Measurements from ENCODE around the gene DHX38.
"Not testable (repeated sequence)": the region's sequence is repeated elsewhere in the genome, so short reads cannot be mapped to it uniquely, and the experiment has no call there.

Gene DHX38

GRCh38 chr16:72093448-72094265, at the start of gene DHX38, which contains the start of gene TXNL4B:
TSS of gene DHX38 (plus strand) at chr16:72093847. CDS start at chr16:72096158, 2,311 bp downstream.
TSS of gene TXNL4B (minus strand) at chr16:72093620. CDS start at chr16:72090749, 2,871 bp downstream.
- DNase-seq (ENCODE audit: low read depth in 2 of 2): peak; percentile 74 to 80

DNA sequence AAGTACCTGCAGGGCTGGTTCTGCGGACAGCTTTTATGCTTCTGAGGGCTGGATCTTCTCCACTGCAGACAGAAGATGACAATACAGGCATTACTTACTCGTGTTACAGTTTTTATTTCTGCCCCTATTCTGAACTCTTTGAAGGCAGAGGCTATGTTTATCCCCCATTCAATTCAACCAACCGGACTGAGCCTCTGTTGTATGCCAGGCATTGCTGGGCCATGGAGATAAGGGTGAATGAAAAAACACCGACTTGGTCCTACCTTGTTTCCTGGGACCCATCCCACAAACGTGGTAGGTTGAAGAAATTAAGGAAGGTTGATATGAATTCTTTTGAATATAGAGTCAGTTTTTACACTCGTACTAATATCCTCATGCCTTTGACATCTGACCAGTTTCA, 49.4 kb upstream of the DHX38 start:
- DNase-seq (ENCODE audit: low read depth in 2 of 2): no peak

DNA sequence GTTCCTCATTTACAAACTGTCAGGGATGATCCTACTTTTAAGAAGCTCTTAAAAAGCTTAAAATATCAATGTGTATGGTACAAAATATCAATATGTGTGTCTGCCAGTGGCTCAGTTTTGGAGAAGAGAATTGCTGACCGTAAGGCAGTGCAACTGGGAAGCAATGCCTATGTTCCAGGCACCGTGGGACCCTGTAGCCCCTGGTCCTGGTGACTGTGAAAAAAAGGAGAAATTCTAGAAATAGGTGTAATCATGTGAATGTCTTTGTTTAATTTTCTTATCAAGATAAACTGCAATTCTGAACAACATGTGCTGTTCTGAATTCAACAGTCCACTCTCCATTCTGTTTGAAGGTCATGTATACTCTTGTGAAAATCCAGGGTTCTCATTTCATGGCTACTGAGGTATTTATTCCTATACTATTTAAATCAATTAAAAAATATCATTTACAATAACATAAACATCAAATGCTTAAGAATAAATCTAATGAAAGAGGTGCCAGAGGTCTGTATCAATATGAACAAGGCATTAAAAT, 48.8 kb upstream of the DHX38 start:
- no peak for DNase-seq (ENCODE audit: low read depth in 2 of 2)

GRCh38 chr16:72049110-72049509, 44.5 kb upstream of the DHX38 start:
- DNase-seq (ENCODE audit: low read depth in 2 of 2): no peak

DNA sequence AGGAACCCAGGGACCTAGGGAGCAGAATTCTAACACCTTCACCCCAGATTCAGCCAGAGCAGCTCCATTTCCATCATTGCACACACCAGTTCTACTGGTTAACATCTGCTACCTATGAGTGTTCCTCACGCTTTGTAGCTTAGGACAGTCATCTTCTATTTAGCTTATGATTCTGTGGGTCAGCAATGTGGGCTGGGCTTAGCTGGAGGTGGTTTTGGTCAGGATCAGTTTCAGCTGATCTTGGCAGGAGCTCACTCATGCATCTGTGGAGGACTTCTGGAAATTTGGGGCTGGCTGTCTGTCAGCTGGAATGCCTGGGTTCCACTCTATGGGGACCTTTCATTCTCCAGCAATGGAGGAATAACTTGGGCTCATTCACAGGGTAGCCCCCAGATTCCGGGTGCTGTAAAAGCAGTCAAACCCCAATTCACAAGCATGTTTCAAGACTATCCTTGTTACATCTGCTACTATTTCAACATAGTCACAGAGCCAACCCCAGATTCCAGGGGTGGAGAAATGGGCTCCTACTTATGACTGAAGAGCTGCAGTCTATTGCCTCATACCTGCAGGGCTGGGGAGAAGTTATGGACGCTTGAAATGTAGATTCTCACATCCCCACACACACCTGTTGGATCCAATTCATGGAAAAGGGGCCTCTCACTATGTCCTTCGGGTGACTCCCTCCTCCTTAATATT, 42.7 kb upstream of the DHX38 start:
- no peak for DNase-seq (ENCODE audit: low read depth in 2 of 2)

- no peak for DNase-seq (ENCODE audit: low read depth in 2 of 2)
Measured at GRCh38 chr16:72051818-72052217, 41.8 kb upstream of the DHX38 start.

DNA sequence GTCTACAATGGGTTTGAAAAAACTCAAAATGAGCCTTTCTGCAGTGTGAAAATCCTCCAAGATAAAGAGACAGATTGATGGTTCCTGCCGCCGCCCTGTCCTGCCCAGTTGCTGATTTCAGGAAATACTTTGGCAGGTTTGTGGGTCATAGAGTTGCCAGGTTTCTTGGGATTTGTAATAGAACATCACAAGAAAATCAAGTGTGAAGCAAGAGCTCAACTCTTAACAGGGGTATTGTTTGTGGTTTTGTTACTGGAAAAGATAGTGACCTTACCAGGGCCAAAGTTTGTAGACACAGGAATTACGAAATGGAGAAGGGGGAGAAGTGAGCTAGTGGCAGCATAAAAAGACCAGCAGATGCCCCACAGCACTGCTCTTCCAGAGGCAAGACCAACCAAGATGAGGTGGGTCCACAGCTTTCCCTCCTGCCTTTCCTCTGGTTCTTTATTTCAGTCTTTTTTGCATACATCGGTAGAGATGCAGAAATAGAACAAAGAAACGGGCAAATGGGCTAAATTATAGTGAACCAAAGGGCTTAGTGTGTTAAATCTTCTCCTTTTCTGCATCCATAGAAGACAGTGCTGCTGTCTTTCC, 39.3 kb upstream of the DHX38 start, which contains the start of gene HP:
HP (plus strand) TSS at position 252 of the 594 bp plus-strand sequence; CDS start at position 400, 148 bp downstream.
- not testable (repeated sequence) for DNase-seq (ENCODE audit: low read depth in 2 of 2)

- no peak for DNase-seq (ENCODE audit: low read depth in 2 of 2)
Measured at GRCh38 chr16:72055911-72056310, 37.7 kb upstream of the DHX38 start.

DNA sequence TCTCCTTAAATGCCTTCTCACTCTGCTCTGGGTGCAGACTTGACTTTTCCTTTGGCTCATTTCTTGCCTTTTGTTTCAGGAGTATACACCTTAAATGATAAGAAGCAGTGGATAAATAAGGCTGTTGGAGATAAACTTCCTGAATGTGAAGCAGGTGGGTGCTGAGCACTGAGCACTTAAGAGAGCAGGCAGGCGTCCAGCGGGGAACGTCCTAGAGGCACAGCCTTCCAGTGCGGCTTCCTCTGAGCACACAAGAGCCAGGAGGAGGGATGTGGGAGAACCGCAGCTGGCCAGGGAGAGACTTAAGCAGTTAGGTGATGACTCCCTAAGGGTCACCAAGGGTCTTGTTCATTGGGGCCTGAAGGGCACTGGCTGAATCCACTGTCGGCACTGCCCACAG, 36.3 kb upstream of the DHX38 start:
- DNase-seq (ENCODE audit: low read depth in 2 of 2): not testable (repeated sequence)

DNA sequence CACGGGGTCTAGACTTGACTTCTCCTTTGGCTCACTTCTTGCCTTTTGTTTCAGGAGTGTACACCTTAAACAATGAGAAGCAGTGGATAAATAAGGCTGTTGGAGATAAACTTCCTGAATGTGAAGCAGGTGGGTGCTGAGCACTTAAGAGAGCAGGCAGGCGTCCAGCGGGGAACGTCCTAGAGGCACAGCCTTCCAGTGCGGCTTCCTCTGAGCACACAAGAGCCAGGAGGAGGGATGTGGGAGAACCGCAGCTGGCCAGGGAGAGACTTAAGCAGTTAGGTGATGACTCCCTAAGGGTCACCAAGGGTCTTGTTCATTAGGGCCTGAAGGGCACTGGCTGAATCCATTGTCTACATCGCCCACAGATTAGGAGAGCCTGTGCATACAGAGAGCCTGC, 34.6 kb upstream of the DHX38 start:
- DNase-seq (ENCODE audit: low read depth in 2 of 2): not testable (repeated sequence)

- no peak for DNase-seq (ENCODE audit: low read depth in 2 of 2)
Measured at GRCh38 chr16:72060405-72060804, 33.2 kb upstream of the DHX38 start.

GRCh38 chr16:72061564-72061963, 32.1 kb upstream of the DHX38 start:
- no peak for DNase-seq (ENCODE audit: low read depth in 2 of 2)

DNA sequence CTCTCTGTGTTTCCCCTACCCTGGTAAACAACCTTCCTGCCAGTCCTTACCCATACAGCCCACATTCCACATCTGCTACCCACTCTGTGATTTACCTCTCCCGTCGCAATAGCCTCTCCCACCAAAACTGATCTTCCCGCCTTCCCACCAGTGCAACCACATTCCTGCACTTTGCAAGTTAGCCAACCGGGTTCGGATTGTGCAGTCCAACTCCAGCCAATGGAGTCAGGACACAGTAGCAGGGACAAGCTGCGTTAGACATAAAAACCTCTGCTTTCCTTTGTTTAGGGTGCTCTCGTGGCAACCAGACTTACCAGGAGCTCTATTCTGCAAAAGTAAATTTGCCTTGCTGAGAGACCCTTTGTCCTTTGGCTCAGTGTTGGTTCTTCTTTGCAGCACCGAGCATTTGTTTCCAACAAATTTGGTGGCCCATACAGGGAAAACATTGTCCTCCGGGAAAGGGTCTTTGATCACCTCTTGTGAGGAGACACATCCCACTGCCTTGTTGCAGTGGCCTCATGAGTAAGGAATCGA, 29.2 kb upstream of the DHX38 start:
- no peak for DNase-seq (ENCODE audit: low read depth in 2 of 2)

DNA sequence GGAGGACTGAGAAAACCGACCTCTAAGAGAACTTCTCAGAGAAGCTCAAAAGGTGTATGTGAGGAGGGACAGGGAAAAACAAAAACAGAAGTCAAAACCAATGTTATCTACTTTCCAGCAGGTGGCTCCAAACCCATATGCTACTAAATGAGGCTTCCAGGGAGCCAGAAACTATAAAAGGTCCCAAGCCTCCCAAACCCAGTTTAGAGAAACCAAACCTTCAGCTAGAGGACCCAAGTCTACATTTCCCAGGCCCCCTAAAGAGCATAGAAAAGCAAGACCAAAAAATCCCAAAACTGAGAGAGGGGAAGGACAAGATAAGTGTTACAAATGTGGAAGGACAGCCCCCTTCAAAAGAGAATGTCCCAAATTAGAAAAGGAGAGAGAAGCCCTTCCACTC, 26.9 kb upstream of the DHX38 start:
- no peak for DNase-seq (ENCODE audit: low read depth in 2 of 2)

DNA sequence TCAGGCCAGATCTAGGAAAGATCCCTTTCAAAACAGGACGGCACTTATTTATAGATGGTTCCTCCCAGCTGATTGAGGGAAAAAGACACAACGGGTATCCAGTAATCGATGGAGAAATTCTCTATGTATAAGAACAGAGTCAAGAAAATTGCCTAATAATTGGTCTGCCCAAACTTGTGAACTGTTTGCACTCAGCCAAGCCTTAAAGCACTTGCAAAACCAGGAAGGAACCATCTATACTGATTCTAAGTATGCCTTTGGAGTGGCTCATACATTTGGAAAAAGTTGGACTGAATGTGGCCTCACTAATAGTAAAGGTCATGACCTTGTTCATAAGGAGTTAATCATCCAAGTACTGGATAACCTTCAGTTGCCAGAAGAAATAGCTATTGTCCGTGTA, 24.7 kb upstream of the DHX38 start:
- DNase-seq (ENCODE audit: low read depth in 2 of 2): no peak

- no peak for DNase-seq (ENCODE audit: low read depth in 2 of 2)
Measured at GRCh38 chr16:72072514-72073342, 20.9 kb upstream of the DHX38 start.

DNA sequence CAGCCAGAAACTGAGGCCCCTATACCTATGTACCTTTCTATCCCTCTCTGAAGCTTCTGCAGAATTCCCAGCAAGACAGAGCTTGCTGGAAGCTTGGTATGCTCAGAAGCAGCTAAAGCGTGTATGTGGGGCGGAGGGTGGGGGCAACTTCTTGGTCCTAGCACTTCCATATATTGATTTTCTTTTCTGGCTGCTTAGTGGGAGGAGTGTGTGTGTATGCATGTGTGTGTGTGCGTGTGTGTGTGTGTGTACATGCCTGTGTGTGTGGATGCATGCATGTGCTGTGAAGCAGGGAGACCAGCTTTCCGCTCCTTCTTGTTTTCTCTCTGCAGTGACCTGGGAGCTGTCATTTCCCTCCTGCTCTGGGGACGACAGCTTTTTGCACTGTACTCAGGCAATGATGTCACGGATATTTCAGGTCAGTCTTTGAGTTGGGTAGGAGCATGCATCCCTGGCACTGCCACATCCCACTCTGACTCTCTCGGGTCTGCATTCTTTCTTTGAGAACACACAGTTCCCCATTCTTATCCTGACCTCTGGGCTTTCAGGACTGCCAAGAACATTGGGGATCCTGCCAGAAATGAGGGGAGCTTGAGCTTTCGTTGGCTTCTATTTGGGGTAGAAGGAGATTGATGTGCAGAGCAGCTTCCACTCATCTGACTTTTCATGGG, 20.0 kb upstream of the DHX38 start:
- no peak for DNase-seq (ENCODE audit: low read depth in 2 of 2)

DNA sequence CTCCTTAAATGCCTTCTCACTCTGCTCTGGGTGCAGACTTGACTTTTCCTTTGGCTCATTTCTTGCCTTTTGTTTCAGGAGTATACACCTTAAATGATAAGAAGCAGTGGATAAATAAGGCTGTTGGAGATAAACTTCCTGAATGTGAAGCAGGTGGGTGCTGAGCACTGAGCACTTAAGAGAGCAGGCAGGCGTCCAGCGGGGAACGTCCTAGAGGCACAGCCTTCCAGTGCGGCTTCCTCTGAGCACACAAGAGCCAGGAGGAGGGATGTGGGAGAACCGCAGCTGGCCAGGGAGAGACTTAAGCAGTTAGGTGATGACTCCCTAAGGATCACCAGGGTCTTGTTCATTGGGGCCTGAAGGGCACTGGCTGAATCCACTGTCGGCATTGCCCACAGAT, 18.6 kb upstream of the DHX38 start:
- DNase-seq (ENCODE audit: low read depth in 2 of 2): not testable (repeated sequence)

DNA sequence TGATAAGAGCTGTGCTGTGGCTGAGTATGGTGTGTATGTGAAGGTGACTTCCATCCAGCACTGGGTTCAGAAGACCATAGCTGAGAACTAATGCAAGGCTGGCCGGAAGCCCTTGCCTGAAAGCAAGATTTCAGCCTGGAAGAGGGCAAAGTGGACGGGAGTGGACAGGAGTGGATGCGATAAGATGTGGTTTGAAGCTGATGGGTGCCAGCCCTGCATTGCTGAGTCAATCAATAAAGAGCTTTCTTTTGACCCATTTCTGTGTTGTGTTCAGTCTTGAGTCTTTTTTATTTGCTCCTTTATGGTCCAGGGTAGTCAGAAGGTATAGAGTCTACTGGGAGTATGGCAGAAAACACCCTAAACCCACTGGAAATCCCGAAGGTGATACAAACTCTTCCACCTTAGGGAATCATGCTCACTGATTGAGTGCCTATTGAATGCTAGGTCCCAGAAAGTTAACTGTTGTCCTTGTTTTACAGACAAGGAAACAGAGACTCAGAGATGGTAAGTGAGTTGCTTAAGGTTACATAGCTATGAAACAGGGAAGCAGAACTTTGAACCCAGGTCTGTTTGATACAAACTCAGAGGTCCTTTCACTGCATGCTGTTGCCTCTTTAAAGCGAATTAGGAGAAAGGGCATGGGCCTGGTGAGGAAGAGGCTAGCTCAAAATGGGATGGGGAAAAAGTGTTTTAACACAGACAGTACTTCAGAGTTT, 16.5 kb upstream of the DHX38 start:
- not testable (repeated sequence) for DNase-seq (ENCODE audit: low read depth in 2 of 2)

Measured in stimulated activated CD8-positive, alpha-beta memory T cell treated with anti-CD3 and anti-CD28 coated beads, Interleukin-7, amount 100 ng/mL, for 1 hour (primary cell).